Globus pallidus (tissue), 1 donor: ENCODE measurements around the gene RB1.
"Not testable (repeated sequence)": the region's sequence is repeated elsewhere in the genome, so short reads cannot be mapped to it uniquely, and the experiment has no call there.

ENCODE experiments used
- DNase-seq: peaks from one replicate; pipeline ENCODE4 v3.0.0-alpha.2; 2015; ENCODE audit warnings: low spot score

The RB1 gene

DNA sequence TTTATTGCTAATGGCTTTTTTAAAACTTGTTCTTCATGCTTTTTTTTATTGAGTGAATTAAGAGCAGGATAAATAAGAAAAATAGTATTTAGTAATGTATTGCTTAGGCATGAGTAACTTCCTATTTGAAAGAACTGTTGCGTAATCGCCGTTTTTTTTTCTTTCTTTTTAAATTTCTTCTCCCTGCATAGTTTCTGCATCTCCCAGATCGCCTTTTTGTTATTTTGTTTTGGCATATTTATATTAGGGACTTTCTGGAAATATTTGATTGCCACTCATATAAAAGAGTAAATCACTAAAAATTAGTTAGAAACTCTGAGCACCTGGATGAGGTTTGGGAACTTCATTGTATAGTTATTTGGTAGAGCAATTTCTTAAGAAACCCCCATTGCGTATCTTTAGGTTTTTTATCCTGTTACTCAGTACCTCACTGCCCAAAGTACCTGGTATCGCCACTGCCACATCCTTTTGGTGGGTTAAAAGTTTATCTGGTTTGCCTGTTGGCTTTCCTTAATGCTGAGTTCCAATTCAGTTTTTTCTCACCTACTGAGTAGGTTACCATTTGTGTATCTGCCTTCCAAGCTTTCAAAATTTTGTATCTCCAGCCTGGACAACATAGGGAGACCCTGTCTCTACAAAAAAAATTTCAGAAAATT lies 145.5 kb downstream of the RB1 start:
- DNase-seq, result no peak

DNA sequence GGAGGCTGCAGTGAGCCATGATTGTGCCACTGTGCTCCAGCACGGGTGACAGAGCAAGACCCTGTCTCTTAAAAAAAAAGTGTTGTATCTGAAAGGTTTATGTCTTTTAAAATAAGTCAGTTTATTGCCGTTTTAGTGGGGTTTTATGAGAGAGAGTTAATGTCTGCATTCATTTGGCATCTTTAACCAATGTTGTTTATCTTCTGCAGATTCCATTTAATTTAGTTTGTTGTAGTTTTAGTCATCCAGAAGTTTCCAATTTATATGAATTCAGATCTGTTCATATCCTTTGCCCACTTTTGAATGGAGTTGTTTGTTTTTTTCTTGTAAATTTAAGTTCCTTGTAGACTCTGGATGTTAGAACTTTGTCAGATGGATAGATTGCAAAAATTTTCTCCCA lies 146.1 kb downstream of the RB1 start:
- no peak for DNase-seq

DNA sequence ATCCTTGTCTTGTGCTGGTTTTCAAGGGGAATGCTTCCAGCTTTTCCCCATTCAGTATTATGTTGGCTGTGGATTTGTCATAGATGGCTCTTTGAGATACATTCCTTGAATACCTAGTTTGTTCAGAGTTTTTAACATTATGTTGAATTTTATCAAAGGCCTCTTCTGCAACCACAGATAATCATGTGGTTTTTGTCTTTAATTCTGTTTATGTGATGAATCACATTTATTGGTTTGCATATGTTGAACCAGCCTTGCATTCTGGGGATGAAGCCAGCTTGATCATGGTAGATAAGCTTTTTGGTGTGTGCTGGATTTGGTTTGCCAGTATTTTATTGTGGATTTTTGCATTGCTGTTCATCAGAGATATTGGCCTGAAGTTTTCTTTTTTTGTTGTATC lies 147.6 kb downstream of the RB1 start:
- DNase-seq, result not testable (repeated sequence)

DNA sequence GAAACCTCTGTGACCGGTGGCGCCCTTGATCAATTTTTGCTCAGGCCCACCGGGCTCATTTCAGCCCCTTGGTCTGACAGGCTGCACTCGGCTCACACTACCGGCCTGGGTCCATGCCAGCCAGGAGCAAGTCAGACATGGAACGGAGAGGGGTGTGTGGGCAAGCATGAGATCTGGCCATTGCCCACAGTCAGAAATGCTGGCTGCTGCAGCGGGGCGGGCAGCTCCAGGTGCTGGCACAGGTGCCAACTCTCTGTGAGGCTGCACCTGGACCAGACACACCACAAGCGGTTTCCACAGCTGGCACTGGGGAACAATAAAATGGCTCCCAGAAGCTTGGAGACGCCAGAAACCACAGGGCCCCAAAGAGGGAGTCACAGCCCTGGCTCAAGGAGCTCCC lies 153.0 kb downstream of the RB1 start:
- DNase-seq, result no peak

DNA sequence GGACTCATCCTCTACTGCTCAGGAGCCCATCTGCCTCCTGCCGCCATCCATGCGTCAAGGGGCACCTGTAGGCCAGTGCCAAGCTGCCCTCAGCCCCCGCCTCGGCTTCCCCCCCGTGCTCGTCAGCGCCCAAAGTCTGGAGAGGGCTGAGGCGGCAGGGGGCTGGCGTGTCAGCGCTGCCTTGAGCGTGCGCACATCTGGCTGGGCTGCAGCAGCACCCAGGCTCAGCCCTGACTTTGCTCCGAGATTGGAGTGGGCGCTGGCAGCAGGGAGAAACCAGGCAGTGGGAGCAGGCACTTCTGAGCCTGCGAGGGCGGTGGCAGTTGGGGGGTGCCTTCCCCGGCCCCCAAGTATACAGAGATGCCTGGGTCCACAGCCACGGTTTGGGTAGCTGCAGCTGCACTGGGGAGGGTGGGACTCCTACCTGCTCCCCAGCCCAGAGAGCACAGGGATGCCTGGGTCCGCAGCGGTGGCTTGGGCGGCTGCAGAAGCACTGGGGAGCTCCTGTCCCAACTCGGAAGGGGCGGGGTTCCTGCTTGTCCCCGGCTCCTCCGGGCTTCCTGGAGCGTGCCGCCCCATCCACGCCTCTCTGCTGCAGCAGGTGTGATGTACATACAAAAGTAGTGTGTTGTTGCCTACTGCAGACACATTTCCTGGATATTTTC lies 154.2 kb downstream of the RB1 start:
- DNase-seq, result no peak

DNA sequence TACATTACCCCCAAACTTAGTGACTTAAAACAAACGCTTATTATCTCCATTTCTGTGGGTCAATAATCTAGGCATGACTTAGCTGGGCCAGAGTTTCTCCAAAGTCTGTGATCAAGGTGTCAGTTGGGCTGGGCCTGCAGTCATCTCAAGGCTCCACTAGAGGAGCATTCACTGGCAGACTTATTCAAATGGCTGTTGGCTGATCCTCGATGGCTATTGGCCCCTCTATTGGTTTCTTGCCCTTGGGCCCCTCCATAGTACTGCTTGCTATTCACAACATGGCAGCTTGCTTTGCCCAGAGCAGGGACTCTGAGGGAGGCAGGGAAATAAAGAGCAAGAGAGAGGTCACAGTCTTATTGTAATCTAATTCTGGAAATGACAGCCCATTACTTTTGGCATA lies 171.7 kb downstream of the RB1 start:
- no peak for DNase-seq

DNA sequence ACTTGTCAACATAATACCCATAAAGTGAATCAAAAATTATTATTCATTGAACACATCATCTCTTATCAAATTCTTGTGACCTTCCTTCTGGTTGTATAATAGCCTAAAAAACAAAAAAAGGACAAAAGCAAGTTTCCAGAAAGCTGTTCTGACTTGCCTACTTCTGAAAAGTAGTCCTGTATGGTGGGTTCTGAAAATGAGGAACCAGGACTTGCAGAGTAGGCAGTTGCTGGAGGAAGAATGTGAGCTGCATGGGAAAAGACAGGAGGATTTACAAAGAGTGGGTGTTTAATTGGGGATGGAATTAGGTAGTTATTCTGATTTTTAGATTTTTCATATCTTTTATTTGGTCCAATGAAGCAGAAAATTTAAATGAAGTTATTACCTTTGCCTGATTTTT lies 172.7 kb downstream of the RB1 start:
- DNase-seq, result no peak

DNA sequence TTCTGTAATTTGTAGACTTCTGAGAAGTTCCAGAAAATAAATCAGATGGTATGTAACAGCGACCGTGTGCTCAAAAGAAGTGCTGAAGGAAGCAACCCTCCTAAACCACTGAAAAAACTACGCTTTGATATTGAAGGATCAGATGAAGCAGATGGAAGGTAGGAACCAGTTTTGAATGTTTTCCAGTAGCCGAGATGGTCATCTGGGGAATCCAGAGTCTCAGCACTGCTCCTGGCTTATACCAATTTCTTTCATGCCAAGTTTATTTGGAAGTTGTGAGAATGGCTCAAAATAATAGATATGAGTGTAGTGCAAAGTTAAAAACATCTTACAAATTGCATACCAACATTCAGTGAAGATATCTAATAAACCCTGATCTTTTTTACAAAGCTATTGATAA lies 173.1 kb downstream of the RB1 start:
- no peak for DNase-seq

DNA sequence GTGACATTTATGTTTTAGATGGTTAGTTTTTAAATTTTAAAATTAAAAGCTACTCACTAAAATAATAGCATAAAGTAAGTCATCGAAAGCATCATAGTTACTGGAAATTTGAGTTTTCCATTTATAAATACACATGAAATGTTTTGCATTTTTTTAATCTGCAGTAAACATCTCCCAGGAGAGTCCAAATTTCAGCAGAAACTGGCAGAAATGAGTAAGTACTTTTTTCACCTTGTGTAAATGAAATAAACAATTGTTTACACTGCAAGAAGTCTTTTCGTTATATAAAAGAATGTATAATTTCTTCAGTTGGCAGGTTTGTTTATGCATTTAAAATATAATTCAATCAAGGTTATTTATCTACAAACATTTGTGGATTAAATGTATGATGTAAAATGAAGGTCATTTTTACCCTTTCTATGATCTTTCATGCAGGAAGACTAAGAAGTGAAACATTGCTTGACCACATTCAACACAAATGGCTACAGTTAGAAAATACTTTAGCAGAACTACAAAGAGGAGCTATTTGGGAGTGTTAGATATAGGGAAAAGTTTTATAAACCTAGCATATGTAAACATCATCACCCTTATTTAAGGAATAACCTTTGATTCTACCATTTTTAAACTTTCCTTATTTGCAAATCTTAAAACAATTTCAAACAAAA lies 173.8 kb downstream of the RB1 start:
- DNase-seq, result no peak

DNA sequence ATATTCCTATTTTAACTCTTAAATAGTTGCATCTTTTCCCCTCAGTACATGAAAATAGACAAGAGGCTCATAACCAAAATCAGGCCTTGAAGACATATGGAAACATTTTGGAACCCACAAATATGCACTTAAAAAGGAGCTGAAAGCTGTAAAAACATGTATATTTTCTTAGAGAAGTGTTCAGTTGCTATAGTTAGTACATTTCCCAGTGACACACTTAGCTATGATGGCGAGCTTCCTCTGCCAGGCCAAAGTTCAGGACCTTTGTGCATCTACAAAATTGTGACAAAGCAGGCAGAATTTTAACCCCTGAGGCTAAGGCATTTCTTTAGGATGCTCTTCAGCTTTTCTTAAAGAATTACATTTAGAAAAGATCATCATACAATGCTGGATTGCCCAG lies 174.8 kb downstream of the RB1 start:
- no peak for DNase-seq

DNA sequence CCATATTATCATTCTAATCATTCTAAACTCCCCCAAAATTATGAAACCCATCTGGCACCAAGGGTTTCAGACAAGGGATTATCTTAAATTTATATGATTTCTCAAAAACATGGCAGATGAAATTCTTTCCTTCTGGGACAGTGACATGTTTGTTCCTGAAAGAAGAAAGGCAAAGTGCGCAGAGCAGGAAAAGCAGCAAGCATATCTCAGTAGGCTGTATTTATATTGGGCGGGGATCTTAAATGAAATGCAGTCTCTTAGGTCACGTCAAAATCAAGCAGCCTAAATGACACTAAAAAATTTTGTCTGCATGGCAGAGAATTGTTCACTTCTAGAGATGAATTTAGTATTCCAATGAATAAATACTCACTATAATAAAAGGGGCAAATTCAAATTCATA lies 180.0 kb downstream of the RB1 start:
- DNase-seq, result no peak

DNA sequence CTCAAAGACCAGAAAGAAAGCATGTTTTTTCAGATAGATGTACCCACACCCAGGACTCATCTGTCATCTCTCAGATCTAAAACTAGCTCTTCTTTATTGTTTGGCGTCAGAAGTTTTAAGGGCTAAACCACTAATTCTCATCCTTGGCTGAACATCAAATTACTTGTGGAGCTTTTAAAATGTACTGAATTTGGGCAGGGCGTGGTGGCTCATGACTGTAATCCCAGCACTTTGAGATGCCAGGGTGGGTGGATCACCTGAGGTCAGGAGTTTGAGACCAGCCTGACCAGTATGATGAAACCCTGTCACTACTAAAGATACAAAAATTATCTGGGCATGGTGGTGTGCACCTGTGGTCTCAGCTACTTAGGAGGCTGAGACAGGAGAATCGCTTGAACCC lies 181.9 kb downstream of the RB1 start:
- DNase-seq, result no peak

DNA sequence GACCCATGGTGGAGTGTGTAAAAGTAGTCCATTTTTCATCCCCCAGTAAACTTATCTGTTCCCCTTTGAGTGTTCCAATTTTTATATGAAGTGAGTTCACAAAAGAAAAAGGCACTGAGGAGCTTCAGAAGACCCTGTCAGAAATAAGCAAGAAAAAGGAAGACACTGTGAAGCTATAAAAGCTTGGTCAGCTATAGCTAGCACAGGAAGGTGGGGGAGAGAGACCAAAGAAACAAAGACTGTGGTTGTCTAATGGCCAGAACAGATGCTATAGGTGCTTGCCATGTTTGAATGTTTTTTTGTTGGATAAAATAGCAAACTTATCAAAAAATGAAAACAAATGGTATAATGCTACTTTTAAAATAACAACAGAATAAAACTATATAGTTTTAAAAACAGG lies 182.8 kb downstream of the RB1 start:
- DNase-seq, result no peak

DNA sequence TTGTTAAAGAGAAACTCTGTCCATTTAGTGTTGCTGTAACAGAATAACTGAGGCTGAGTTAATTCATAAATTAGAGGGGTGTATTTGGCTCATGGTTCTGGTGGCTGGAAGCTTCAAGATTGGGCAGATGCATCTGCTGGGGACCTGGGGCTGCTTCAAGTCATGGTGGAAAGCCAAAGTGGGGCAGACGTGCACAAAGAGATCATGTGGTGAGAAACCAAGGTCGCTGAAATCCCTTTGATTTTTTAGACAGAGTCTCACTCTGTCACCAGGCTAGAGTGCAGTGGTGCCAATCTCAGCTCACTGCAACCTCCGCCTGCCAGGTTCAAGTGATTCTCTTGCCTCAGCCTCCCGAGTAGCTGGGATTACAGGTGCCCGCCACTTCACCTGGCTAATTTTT lies 183.3 kb downstream of the RB1 start:
- DNase-seq, result no peak

DNA sequence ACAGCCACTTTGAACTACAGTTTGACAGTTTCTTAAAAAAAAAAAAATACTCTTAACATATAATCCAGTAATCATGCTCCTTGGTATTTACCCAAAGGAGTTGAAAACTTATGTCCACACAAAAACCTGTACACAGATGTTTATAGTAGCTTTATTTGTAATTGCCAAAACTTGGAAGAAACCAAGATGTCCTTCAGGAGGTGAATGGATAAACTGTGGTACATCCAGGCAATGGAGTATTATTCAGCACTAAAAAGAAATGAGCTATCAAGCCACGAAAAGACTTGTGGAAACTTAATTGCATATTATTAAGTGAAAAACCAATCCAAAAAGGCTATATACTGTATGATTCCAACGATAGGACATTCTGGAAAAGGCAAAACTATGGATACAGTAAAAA lies 184.4 kb downstream of the RB1 start:
- no peak for DNase-seq

DNA sequence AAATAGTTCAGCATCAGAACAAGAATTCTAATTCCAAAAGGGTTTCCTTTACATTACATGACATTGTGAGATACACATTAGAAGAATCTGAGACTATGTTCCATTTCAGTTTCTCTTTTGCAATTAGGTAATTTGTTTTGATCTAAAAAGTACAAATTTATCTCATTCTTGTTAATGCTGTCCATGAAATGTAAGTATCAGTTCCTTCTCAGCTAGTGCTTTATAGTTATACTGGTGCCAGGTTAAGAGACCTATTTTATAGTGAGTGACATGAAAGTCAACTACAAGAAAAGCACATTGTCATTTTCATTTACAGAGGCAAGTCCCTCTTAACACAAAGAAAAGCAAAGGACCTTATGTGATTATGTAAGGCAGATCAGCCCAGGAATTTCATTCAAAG lies 185.4 kb downstream of the RB1 start:
- no peak for DNase-seq

DNA sequence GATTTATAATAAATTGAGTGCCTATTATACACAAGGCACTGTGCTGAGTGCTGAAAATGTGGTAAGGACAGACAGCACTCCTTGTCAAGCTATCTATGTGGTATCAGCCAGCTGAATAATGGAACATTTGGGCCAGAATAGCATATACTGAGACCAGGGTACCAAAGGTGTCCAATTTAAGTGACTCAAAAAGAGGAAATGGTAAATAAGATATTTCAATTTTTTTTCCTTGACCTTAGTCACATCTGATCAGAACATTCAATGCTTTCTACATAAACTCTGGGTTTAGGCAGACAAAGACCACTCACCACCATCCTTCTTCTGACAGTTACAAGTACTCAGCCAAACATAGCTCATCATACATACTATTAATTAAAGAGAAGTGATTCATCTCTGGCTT lies 186.1 kb downstream of the RB1 start:
- no peak for DNase-seq

DNA sequence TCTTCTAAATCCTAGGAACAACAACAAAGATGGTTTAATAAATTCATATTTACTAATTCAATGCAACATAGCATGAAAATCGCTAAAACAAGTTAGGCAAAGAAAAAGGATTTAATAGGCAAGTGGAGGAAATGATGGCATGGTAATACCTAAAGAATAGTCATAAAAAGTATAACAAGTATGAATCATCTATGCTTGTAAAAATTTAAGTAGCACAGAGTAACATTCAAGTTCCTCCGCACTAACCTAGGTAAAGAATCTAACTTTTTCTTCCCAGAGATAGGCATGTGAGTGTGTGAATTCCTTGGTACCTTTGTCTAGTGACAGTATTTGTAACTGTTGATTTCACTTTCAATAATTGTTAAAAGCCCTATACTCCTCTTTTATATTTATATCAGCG lies 186.7 kb downstream of the RB1 start:
- no peak for DNase-seq

DNA sequence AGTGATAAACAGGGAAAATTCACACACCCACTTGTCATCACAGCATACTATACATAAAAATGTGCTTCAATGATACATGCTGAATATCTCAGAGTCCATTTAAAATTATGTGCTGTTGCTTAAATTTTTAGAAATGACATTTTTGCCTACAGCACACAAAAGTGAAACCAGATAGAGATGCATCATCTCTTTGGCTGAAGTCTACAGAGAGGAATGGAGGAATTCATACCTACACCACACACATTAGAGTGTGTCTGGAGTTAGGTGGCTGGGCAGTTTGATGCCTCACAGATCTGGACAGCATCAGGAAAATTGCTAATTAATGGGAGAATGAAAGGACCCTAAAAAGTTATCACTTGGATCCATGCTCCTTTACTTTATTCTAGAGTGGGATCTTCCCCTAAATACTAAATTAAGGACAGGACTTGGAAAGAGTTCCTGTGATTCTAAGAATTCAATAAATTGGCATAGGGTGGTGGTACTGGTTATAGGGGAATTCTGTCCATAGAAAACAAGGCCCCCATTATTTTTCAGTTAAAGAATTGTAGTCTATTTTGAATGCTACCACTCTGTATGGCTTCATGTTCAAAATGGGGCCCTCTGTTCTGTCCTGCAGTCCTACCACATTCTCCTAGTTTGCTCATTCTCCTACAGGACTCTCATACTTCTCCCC lies 188.0 kb downstream of the RB1 start:
- DNase-seq, result no peak

DNA sequence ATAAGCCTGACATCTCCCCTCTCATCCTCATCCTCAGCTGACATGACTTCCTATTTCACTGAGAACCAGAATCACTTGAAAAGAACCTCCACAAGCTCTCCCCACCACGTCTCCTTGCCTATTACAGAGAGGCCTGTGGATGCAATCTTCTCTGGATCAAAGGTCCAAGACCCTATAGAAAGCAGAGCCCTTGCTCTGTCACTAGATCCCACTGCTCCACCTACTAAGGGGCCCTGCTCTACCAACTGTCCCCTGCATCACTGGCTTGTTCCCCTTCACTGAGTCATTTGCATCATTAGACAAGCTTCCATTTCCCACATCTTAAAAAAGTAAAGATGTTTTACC lies 188.5 kb downstream of the RB1 start:
- peak; percentile 43 for DNase-seq

DNA sequence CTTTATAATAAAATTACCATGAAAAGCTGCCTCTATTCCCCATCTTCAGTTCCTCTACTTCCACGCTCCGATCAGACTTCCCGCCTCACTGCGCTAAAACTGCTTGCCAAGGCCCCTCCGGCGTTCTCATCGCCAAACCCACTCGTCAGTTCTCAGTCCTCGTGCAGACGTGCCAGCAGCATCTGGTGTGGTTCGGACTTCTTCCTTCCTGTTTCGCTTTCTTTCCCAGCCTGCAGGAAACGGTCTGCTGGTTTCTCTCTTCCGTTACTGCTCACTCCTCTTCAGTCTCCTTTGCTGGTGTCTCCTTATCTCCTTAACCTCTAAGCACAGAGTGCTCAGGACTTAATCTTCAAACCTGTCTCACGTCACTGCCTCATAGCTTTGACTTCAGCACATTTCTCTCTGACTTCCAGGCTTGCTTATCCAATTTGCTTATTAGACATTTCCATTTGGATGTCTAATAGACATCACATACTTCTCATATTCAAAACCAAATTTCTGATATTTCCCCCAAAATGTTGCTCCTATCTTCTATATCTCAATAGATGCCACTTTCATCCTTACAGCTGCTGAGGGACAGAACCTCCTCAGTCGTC lies 189.0 kb downstream of the RB1 start:
- peak; percentile 80 for DNase-seq

DNA sequence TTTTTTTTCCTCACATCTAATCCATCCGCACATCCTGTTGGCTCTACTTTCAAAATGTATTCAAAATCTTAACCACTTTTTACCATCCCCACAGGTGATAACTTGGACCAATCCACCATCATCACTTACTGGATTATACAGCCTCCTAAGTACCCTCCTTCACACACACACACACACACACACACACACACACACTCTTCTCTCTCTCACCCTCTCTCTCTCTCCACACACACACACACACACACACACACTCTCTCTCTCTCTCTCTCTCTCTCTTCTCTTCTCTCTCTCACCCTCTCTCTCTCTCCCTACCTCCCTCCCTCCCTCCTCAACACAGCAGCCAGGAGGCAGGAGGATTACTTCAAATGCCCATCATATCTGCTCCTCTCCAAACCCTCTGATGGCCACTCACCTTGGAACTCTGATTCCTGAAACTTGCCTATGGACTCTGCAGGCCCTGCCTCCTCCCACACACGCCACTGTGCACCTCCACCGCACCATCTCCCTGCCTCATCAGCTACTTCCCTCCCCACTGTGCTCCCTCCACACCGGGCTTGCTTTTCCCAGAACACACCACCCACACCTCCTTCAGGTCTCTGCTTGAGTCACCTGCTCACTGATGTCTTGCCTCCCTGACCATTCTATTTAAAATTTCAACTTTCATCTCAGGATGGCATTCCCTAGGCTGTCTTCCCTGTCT lies 189.7 kb downstream of the RB1 start:
- peak; percentile 46 for DNase-seq
